Cardiac septum (tissue), 1 donor: Measurements from ENCODE around the gene OTUD1. TPM values are rescaled to one million over a fixed set of nuclear protein-coding genes. Genes with fewer than 3 reads are reported as not detected.

Experiments
- DNase-seq: peaks from one replicate; pipeline ENCODE4 v3.0.0-alpha.2; 2020; ENCODE audit warnings: low spot score
- intact Hi-C: fragments of 100-400 bp; cut with DNase I; formaldehyde crosslinking; loops from one replicate; pipeline ENCODE4 v1.14.0; 2022
- total RNA-seq: library from RNA; stranded (reverse); fragmentation: NEBNext Ultra II Directional; extraction: Animal tissue kit (Norgen Biotek cat#: 25700); gene quantifications from one replicate; pipeline ENCODE4 v1.2.1, GENCODE V29; 2021
- donor health status: DM: no; HTN: no; CAD: no.

Gene OTUD1
- total RNA-seq, 1 donor from 2014 or later, result 38.2 TPM

DNA sequence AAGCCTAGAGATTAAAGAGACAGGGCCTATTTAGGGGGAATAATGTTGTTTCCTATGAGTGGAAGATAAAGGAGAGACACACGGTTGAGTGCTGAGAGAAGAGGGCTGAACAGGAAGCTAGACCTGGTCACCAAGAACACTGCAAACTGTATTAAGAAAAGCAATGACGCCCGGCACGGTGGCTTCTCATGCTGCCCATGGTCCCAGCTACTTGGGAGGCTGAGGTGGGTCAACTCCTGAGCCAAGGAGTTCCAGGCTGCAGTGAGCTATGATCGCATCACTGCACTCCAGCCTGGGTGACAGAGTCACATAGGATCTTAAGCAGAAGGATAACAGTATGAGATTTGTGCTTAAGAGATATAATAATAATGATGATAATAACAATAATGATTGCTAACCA, 19.7 kb upstream of the OTUD1 start:
- no peak for DNase-seq
- intact Hi-C loops, result no loop called here

- DNase-seq, result no peak
- intact Hi-C loops, result no loop called here
These were observed 19.1 kb upstream of the OTUD1 start for GRCh38 chr10:23419655-23420329.

DNA sequence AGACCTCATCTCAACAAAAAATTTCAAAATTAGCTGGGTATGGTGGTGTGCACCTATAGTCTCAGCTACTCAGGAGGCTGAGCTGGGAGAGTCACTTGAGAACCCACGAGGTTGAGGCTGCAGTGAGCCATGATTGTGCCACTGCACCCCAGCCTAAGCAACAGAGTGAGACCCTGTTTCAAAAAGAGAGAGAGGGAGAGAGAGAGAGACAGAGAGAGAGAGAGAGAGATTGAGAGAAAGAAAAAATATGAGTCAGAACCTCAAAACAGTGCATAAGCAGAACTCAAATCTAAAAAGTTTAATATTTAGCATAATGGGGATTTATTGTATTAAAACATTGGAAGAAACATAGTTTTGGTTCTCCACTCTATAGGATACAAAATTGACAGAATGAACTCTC, 17.5 kb upstream of the OTUD1 start:
- no peak for DNase-seq
- intact Hi-C loops, result no loop called here

- intact Hi-C loops, result no loop called here
- no peak for DNase-seq
These were observed 16.9 kb upstream of the OTUD1 start for GRCh38 chr10:23422003-23422411.

DNA sequence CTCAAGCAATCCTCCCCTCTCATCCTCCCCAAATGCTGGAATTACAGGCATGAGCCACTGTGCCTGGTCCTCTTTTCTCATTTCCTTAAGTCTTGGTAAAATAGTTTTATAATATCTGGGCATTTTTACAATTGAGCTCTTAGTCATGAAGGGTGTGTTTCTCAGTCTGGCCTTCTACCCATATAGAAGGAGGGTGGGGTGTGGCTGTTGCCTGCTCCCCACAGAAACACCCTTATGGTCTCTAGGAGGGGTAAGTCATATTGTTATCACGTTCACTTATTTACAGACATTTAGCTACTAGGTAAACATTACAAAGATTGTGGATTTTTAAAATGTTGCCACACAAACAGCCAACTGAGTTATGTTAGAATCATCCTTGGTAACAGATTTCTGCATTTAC, 6.7 kb upstream of the OTUD1 start:
- intact Hi-C loops, result no loop called here
- DNase-seq, result no peak

GRCh38 chr10:23432639-23433038, 6.2 kb upstream of the OTUD1 start:
- DNase-seq, result no peak
- intact Hi-C loops, result no loop called here

- no peak for DNase-seq
- intact Hi-C loops, result no loop called here
These were observed 5.2 kb upstream of the OTUD1 start for GRCh38 chr10:23433701-23434100.

- no peak for DNase-seq
- intact Hi-C loops, result no loop called here
These were observed 3.5 kb upstream of the OTUD1 start for GRCh38 chr10:23435378-23435777.

GRCh38 chr10:23436983-23437382, 1.9 kb upstream of the OTUD1 start:
- no peak for DNase-seq
- intact Hi-C loops, result no loop called here

DNA sequence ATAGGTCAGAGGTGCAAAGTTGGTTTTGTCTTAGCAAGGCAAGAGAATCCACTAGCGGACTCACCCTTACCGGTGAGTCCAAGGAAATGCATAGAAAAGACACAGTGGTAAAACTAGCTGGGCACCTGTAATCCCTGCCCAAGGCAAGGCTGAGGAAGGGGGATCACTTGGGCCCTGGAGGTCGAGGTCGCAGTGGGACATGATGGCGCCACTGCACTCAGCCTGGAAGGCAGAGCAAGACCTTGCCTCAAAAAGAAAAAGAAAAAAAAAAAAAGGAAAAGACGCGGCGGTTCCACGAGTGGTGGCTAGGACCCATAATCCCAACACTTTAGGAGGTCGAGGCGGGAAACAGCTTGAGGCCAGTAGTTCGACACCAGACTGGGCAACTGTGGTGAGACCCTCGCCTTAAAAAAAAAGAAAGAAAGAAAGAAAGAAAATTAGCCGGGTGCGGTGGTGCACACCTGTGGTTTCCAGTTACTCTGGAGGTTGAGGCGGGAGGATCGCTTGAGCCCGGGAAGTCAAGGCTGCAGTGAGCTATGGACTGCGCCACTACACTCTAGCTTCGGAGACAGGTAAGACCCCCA, 820 bp upstream of the OTUD1 start:
- DNase-seq, result no peak
- intact Hi-C loops, result loop anchor here (2.0 kb wide), 2 partner anchors 35 to 93 kb away; partner anchors contain the start of gene C10orf67

DNA sequence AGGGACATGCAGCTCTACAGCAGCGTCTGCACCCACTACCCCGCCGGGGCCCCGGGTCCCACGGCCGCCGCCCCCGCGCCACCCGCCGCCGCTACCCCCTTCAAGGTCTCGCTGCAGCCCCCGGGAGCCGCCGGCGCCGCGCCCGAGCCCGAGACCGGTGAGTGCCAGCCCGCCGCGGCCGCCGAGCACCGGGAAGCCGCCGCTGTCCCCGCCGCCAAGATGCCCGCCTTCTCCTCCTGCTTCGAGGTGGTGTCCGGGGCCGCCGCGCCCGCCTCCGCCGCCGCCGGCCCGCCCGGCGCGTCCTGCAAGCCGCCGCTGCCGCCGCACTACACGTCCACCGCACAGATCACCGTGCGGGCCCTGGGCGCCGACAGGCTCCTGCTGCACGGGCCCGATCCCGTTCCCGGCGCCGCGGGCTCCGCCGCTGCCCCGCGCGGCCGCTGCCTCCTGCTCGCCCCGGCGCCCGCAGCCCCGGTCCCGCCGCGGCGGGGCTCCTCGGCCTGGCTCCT, 631 bp downstream of the OTUD1 start:
- no peak for DNase-seq
- intact Hi-C loops, result loop anchor here (2.0 kb wide), 2 partner anchors 37 to 95 kb away; partner anchors contain the start of gene C10orf67

GRCh38 chr10:23439961-23440889, 1.4 kb downstream of the OTUD1 start:
- DNase-seq, result no peak

DNA sequence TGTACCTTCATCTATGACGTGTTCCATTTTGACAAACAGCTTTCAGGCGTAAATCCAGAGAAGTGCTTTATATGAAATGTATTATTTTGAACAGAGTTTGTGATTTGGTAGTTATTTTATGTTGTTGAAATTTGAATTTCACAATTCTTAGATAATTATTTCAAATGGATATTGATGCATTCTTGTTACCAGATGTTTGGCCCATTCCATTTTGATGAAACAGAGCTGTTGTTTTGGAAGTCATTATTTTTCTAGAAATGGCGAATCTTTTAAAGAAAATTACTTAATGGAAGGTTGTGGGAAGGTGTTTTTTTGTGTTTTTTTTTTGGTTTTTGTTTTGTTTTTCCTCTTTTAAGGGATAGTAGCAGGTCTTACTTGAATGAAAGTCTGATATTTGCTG, 2.4 kb downstream of the OTUD1 start:
- intact Hi-C loops, result no loop called here

More at GRCh38 chr10:23439961-23440889, 1.4 kb downstream of the OTUD1 start:
- intact Hi-C loops, result loop anchor here (2.0 kb wide), 2 partner anchors 37 to 95 kb away; partner anchors contain the start of gene C10orf67

DNA sequence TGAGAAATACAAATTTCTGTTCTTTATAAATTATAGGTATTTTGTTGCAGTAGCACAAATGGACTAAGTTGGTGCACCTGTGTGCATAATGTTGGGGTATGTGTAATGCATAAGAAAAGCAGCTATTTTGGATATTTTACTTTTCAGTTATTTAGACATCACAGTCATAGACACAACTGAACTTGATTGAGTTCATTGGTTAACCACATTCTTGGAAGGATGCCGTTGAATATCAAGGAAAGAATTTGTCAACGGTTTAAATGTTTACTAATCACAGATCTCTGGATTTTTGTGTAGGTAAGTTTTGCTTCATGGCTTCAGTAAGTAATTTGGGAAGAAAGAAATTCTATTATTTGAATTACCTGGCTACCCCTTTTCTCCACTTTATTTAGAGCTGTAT, 4.1 kb downstream of the OTUD1 start:
- intact Hi-C loops, result no loop called here
- DNase-seq, result no peak

More for the DNA sequence above, 2.4 kb downstream of the OTUD1 start:
- DNase-seq, result no peak

- intact Hi-C loops, result no loop called here
- no peak for DNase-seq
These were observed 6.7 kb downstream of the OTUD1 start for GRCh38 chr10:23445591-23445990.

DNA sequence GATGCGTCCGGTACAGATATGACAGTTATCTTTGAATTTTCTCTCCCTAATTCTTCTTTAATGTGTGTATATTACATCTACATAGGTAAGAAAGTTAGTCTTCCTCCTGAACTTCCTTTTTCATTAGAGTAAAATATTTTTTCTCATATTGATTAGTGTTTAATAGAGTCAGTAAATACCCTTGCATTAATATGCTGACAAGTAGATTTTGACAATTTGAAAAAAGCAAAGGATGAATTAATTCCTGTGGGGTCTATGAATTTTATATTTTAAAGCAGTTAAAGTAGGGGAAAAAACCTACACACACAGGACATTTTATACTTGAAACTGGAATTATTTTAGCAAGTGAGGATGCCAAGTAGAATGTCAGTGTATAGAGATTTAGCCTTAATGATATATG, 9.4 kb downstream of the OTUD1 start:
- intact Hi-C loops, result no loop called here
- DNase-seq, result no peak

DNA sequence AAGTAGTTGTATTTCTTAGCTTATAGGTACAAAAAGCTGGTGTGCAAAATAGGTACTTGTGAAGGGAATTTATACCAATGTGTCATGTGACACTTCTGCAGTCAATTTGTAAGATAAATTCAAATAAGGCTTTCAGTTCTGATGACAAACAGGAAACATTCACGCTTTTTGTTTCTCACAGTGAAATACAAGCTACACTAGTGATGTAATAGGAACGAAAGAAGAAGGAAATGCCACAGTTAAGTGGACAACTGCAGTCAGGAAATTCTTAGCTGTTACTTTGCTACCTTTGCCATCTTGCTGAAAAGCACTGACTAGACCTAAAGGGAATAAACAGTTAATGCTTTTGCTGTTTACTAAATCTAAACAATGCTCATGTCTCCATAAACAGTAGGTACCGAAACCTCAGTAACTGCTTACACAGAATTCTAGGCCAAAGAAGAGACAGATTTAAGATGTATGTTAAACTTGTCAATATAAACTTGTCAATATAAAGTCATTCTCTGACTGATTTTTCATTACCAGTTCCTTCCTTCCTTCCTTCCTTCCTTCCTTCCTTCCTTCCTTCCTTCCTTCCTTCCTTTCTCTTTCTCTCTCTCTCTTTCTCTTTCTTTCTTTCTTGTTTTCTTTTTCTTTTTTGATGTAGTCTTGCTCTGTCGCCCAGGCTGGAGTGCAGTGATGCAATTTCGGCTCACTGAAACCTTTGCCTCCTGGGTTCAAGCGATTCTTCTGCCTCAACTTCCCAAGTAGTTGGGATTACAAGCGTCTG, 10.1 kb downstream of the OTUD1 start:
- DNase-seq, result no peak
- intact Hi-C loops, result no loop called here

- intact Hi-C loops, result no loop called here
- no peak for DNase-seq
These were observed 13.3 kb downstream of the OTUD1 start for GRCh38 chr10:23452033-23452655.

DNA sequence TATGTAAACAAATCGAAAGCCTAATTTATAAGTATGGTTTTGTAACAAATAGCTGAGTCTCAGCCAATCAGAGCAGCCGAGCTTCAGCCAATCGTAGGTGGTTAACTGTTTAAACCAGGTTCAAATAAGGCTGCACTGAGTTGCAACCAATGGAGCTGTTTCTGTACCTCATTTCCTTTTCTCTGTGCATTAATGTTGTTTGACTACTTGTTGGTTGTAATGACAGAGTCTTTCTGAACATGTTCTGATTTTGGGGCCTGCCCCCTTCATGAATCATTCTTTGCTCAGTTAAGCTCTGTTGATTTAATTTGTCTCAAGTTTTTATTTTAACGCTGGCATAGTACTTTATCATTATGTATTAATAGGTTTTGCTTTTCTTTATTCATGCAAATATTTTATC, 14.6 kb downstream of the OTUD1 start:
- intact Hi-C loops, result no loop called here
- no peak for DNase-seq
